IPS-20b (cell line): ENCODE data around the gene GFER.

Experiments used
- H3K27ac ChIP-seq: one replicate; pipeline ENCODE4 v1.5.1; 2013; ENCODE audit warnings: low read length
- H3K27me3 ChIP-seq: 2 replicates; pipeline ENCODE4 v1.6.1; 2013; ENCODE audit warnings: mild to moderate bottlenecking, low read length, inconsistent platforms; ENCODE audit not compliant: insufficient read depth
- H3K36me3 ChIP-seq: 2 replicates; pipeline ENCODE4 v1.6.1; 2013; ENCODE audit warnings: low read depth, mild to moderate bottlenecking, inconsistent platforms, low read length, moderate library complexity; ENCODE audit not compliant: insufficient read depth
- H3K4me1 ChIP-seq: 2 replicates; pipeline ENCODE4 v1.6.1; 2013; ENCODE audit warnings: mild to moderate bottlenecking, control low read depth, inconsistent platforms, low read length, moderate library complexity; ENCODE audit not compliant: insufficient read depth
- H3K4me3 ChIP-seq: 2 replicates; pipeline ENCODE4 v1.5.1; 2013; ENCODE audit warnings: mild to moderate bottlenecking, low read length, inconsistent platforms
- H3K9ac ChIP-seq: 2 replicates; pipeline ENCODE4 v1.6.1; 2013; ENCODE audit warnings: low read depth, mild to moderate bottlenecking, inconsistent platforms, low read length, moderate library complexity
- H3K9me3 ChIP-seq: 2 replicates; pipeline ENCODE4 v1.6.1; 2013; ENCODE audit warnings: mild to moderate bottlenecking, low read depth, low read length, inconsistent platforms; ENCODE audit not compliant: insufficient read depth

Gene GFER

DNA sequence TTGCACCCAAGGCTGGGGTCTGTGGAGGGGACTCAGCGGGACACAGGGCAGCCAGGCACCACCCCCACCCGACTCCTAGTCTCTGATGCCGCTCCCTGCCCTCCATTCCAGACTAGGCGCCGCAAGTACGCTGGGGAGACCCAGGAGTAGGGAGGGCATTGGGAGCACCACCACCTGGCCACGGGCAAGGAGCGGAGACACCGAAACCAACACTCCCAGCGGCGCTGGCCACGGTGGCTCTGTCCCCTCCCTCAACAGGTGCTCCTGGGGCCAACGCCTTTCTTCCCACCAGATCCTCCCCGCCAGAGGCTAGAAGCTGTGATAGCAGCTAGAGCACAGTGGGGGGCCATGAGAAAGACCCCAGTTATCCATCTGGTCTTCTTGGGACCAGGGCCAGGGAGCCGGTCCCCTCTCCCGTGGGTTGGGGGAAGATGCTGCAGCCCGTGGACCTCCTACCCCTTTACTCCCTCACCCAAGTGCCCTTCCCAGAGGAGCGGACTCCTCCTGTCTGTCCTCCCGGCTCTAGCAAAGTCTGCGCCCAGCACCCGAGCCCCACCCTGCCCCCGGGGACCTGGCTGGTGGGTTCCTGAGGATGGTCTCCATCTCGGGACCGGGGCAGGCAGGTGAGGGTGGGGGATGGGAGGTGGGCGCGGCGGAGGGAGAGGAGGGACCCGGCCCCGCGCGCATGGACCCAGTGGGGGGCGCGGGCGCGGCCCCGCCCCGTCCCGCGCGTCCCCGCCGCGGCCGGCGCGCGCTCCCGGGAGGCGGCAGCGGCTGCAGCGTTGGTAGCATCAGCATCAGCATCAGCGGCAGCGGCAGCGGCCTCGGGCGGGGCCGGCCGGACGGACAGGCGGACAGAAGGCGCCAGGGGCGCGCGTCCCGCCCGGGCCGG, 5.5 kb downstream of the GFER start, which contains the start of gene SYNGR3:
TSS of gene SYNGR3 (plus strand) at position 762 of the 892 bp plus-strand sequence. CDS start 133 bp downstream, outside the sequence.
- Histone ChIP-seq H3K4me3 (peak within 1 kb of the TSS; percentile 80), H3K9ac (peak within 1 kb of the TSS; percentile 68; the same call in 1 of the 2 replicates), H3K27me3 (peaks cover 44% of the 10 kb centered on the region), H3K4me1 (peaks cover 21% of the 10 kb centered on the region; the same call in 1 of the 2 replicates), H3K36me3 (peaks cover 22% of the 10 kb centered on the region), H3K9me3 (no peaks in the 10 kb centered on the region), H3K27ac (no peak within 1 kb of the TSS)

- H3K4me1 ChIP-seq, result peaks cover 18% of the 10 kb centered on the region; the same call in 1 of the 2 replicates
These were observed 6.0 kb downstream of the GFER start for GRCh38 chr16:1990101-1990350.

GRCh38 chr16:1990351-1991134, 6.5 kb downstream of the GFER start:
- Histone ChIP-seq H3K9me3 (no peaks in the 10 kb centered on the region), H3K27ac (no peak overlapping the region), H3K36me3 (peaks cover 16% of the 10 kb centered on the region), H3K27me3 (peaks cover 44% of the 10 kb centered on the region), H3K4me3 (peak overlapping the region; percentile 80), H3K4me1 (peaks cover 17% of the 10 kb centered on the region; the same call in 1 of the 2 replicates), H3K9ac (peak overlapping the region; percentile 68; the same call in 1 of the 2 replicates)

More at GRCh38 chr16:1990101-1990350, 6.0 kb downstream of the GFER start:
- Histone ChIP-seq H3K9ac (no peak overlapping the region), H3K4me3 (peak overlapping the region; percentile 80; the same call in 1 of the 2 replicates), H3K27me3 (peaks cover 44% of the 10 kb centered on the region), H3K36me3 (peaks cover 21% of the 10 kb centered on the region), H3K27ac (no peak overlapping the region), H3K9me3 (no peaks in the 10 kb centered on the region)

GRCh38 chr16:1991135-1991551, 7.2 kb downstream of the GFER start:
- no peak overlapping the region for H3K27ac ChIP-seq
- peaks cover 10% of the 10 kb centered on the region for H3K36me3 ChIP-seq
- no peaks in the 10 kb centered on the region for H3K9me3 ChIP-seq
- H3K9ac ChIP-seq, result peak overlapping the region; percentile 68; the same call in 1 of the 2 replicates
- H3K27me3 ChIP-seq, result peaks cover 44% of the 10 kb centered on the region
- H3K4me3 ChIP-seq, result peak overlapping the region; percentile 80
- H3K4me1 ChIP-seq, result peaks cover 17% of the 10 kb centered on the region; the same call in 1 of the 2 replicates

GRCh38 chr16:1991588-1991947, 7.6 kb downstream of the GFER start:
- Histone ChIP-seq H3K4me3 (peak overlapping the region; percentile 80; the same call in 1 of the 2 replicates), H3K27ac (no peak overlapping the region), H3K9ac (no peak overlapping the region), H3K36me3 (peaks cover 5% of the 10 kb centered on the region), H3K9me3 (no peaks in the 10 kb centered on the region), H3K27me3 (peaks cover 44% of the 10 kb centered on the region), H3K4me1 (peaks cover 17% of the 10 kb centered on the region; the same call in 1 of the 2 replicates)

DNA sequence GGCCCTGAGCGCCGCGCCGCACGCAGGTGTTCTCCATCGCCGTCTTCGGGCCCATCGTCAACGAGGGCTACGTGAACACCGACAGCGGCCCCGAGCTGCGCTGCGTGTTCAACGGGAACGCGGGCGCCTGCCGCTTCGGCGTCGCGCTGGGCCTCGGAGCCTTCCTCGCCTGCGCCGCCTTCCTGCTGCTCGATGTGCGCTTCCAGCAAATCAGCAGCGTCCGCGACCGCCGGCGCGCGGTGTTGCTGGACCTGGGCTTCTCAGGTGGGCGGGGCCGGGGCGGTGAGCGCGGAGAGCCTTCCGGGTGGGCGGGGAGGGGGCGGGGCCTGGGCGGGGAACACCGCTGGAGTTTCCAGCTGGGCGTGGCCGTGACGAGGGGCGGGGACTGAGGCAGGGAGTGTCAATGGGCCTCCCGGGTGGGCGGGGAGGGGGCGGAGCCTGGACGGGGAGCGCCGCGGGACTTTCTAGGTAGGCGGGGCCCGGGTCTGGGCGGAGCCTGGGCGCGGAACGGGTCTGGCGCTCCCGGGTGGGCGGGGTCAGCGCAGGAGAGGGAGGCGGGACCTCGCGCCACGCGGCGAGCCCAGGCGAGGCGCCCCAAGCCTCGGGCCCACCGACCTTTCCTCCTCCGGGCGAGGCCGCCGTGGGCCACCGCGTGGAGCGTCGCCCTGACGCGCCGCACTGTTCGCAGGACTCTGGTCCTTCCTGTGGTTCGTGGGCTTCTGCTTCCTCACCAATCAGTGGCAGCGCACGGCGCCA, 8.1 kb downstream of the GFER start:
- no peak overlapping the region for H3K27ac ChIP-seq

DNA sequence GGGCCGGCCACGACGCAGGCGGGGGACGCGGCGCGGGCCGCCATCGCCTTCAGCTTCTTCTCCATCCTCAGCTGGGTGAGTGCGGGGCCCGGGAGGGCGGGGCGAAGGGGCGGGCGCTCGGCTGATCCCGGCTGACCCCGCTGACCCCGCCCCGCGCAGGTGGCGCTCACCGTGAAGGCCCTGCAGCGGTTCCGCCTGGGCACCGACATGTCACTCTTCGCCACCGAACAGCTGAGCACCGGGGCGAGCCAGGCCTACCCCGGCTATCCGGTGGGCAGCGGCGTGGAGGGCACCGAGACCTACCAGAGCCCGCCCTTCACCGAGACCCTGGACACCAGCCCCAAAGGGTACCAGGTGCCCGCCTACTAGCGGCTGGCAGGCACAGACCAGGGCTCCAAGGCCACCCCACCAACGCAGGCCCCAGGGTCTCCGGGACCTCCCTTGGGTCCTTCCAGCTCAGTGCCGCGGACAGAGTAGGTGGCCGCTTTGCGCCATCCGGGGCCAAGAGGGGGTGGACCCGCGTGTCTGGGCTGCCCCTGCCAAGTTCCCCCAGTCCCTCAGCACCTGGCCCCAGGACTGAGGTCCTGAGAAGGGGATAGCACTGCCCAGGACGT, 8.8 kb downstream of the GFER start:
- Histone ChIP-seq H3K4me3 (peak overlapping the region; percentile 56; the same call in 1 of the 2 replicates), H3K9ac (peak overlapping the region; percentile 59; the same call in 1 of the 2 replicates), H3K27me3 (peaks cover 43% of the 10 kb centered on the region)

More for the DNA sequence above, 8.1 kb downstream of the GFER start:
- peak overlapping the region; percentile 59; the same call in 1 of the 2 replicates for H3K9ac ChIP-seq
- peaks cover 44% of the 10 kb centered on the region for H3K27me3 ChIP-seq
- H3K36me3 ChIP-seq, result peaks cover 6% of the 10 kb centered on the region
- no peaks in the 10 kb centered on the region for H3K9me3 ChIP-seq
- H3K4me3 ChIP-seq, result peak overlapping the region; percentile 80; the same call in 1 of the 2 replicates
- peaks cover 17% of the 10 kb centered on the region; the same call in 1 of the 2 replicates for H3K4me1 ChIP-seq

DNA sequence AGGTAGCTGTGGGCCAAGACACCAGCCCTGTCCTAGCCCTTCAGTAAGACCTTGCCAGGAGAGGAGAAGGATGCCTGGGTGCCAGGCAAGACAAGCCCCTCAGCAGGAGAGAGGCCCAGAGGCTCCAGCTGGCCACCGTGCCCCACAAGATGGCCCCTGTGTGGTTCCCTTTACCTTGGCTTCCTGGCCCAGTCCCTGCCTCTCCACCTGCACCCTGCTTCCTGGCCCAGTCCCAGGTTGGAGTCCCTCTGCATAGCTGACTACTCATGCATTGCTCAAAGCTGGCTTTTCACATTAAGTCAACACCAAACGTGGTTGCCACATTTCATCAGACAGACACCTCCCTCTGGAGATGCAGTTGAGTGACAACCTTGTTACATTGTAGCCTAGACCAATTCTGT, 9.7 kb downstream of the GFER start:
- no peak overlapping the region for H3K4me3 ChIP-seq
- no peak overlapping the region for H3K27ac ChIP-seq
- H3K9ac ChIP-seq, result no peak overlapping the region

More for the DNA sequence above, 8.8 kb downstream of the GFER start:
- Histone ChIP-seq H3K27ac (no peak overlapping the region), H3K4me1 (peaks cover 17% of the 10 kb centered on the region; the same call in 1 of the 2 replicates), H3K9me3 (no peaks in the 10 kb centered on the region), H3K36me3 (peaks cover 13% of the 10 kb centered on the region)

DNA sequence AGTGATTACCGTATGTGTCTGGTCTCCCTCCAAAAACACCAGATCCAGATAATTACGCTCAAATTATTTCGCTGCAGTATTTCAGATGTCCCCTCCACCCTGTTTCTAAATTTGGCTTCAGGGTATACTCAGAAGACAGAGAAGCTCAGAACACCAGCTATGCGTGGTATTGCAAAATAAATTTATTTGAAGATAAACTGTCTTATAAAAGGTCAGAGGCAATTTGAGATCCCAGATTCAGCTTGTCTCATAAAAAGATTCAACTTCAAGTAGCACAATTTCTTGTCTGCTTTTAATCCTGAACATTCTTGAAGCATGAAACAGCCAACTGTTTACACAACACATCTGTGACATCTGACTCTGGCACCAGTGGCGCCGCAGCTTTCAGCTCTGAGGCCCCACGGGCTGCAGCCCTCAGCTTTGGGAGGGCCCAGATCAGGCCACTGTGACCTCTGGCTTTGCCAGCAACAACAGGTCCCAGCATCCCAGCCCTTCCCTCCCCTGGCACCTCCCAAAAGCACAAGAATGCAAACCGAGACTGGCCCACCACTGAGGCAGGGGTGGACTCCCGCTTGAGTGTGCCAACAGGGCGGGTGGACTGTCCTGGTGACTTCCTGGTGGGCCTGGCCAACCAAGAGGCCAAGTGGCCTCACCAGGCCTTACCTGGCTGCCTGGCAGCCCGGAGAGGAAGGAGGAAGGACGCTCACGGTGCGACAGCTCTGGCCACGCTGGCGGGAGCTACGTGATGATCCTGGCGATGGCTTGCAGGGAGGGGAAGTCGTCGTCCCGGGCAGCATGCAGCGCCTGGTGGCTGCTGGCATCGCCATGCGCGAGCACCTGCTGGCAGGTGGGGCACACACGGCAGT, 13.7 kb downstream of the GFER start:
- no peaks in the 10 kb centered on the region for H3K4me1 ChIP-seq
- no peaks in the 10 kb centered on the region for H3K9me3 ChIP-seq
- no peak overlapping the region for H3K4me3 ChIP-seq
- H3K27ac ChIP-seq, result no peak overlapping the region
- peaks cover 57% of the 10 kb centered on the region for H3K36me3 ChIP-seq
- peaks cover 7% of the 10 kb centered on the region for H3K27me3 ChIP-seq
- H3K9ac ChIP-seq, result no peak overlapping the region

More for the DNA sequence above, 9.7 kb downstream of the GFER start:
- H3K4me1 ChIP-seq, result peaks cover 17% of the 10 kb centered on the region; the same call in 1 of the 2 replicates
- H3K9me3 ChIP-seq, result no peaks in the 10 kb centered on the region
- H3K36me3 ChIP-seq, result peaks cover 18% of the 10 kb centered on the region
- peaks cover 34% of the 10 kb centered on the region for H3K27me3 ChIP-seq

DNA sequence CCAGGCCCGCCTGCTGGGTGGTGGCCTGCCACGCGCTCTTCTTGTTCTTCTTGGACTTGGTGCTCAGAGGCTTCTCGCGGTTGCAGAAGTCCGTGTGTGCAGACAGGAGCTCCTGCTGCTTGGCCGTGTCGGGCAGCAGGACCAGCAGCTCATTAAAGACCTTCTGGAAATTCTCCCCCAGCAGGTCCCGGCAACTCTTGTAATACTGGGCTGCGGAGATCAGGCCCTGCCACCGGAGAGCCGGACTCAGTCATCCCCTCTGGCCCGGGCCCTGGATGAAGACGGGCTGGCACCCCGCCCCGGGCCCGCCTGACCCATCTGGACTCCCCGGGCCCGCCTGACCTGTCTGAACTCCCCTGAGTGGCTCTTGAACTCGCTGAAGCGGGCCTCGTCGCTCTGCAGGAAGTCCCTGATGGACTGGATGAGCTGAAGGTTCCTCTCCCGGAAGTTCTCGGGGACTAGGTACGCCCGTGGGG, 14.4 kb downstream of the GFER start:
- no peak overlapping the region for H3K27ac ChIP-seq
- no peak overlapping the region for H3K9ac ChIP-seq

More for the DNA sequence above, 14.4 kb downstream of the GFER start:
- Histone ChIP-seq H3K36me3 (peaks cover 64% of the 10 kb centered on the region), H3K4me3 (no peak overlapping the region), H3K4me1 (no peaks in the 10 kb centered on the region), H3K27me3 (0 out of 2 replicates have a peak, but pooled peaks cover under 1% of the 10 kb centered on the region), H3K9me3 (no peaks in the 10 kb centered on the region)
